ENCODE data around the gene DNAAF8. TPM values are rescaled to one million over a fixed set of nuclear protein-coding genes. Genes with fewer than 3 reads are reported as not detected.

DNAAF8 gene
- total and polyA plus RNA-seq, 2 donors (not counting 3 experiments of a cell fraction or from before 2014, with no cell fraction given): 0.58 to 1.0 TPM

DNA sequence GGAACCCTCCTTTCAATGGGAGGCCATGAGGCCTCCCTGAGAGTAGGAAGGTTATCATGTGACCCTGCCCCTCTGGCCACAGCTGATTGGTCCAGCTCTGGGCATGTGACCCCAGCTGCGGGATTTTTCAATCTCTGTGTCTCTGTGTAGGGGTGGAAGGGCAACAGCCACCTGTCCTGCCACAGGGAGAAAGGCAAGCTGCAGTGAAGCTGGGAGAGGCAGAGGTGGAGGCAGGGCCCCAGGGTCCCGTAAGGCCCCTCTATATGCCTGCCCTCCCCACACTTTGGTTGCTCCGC is 10.9 kb downstream of the DNAAF8 start:
- intact Hi-C loops (cut with micrococcal nuclease): no loop called here
- Histone ChIP-seq H3K4me2 (ENCODE audit: insufficient read depth, low read length) (no peak overlapping the region), H3K4me3 (replicated peaks in 1 of 3; ENCODE audit: insufficient read depth in 1 of 3, low read depth in 1 of 3, low read length in 3 of 3) (no peak overlapping the region), H3K79me2 (ENCODE audit: control insufficient read depth, insufficient read depth, low read length) (no peaks in the 10 kb centered on the region), H3K27ac (ENCODE audit: insufficient read depth, low read depth, low read length) (no peak overlapping the region), H3K9ac (replicated peaks; ENCODE audit: extremely low read depth, insufficient read depth, low read length) (no peak overlapping the region), H2AFZ (ENCODE audit: low read depth, low read length) (no peak overlapping the region), H3K36me3 (ENCODE audit: control insufficient read depth in 2 of 2, extremely low read depth in 1 of 2, insufficient read depth in 2 of 2, low read length in 2 of 2) (no peaks in the 10 kb centered on the region), H4K20me1 (replicated peaks; ENCODE audit: control insufficient read depth, extremely low read depth, insufficient read depth, low read length) (no peaks in the 10 kb centered on the region), H3K9me1 (replicated peaks; ENCODE audit: control insufficient read depth, extremely low read depth, insufficient read depth, low read length) (no peaks in the 10 kb centered on the region), H3K4me1 (ENCODE audit: control insufficient read depth, extremely low read depth, insufficient read depth, low read length) (no peaks in the 10 kb centered on the region), H3K27me3 (ENCODE audit: control insufficient read depth in 2 of 2, insufficient read depth in 2 of 2, low read length in 2 of 2) (no peaks in the 10 kb centered on the region), H3K9me3 (replicated peaks; ENCODE audit: control insufficient read depth, insufficient read depth, low read length) (no peaks in the 10 kb centered on the region)
- no peak for DNase-seq (ENCODE audit: low read depth, low spot score)
- BruUV-seq (replicated peaks): no TSS peak
- POLR2A ChIA-PET: no interaction called here
- dilution Hi-C loops (cut with MboI; ENCODE audit: extremely low pct_ligation_motif_present, low sequenced_read_pairs): no loop called here
- FAIRE-seq: no peak
- TF ChIP-seq, protein P1, sequence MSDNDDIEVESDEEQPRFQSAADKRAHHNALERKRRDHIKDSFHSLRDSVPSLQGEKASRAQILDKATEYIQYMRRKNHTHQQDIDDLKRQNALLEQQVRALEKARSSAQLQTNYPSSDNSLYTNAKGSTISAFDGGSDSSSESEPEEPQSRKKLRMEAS (IDR thresholded peaks at IDR 0.05; ENCODE audit: insufficient read depth, insufficient read length): no peak
- no peak for TF ChIP-seq EZH2 (IDR thresholded peaks at IDR 0.05; ENCODE audit: borderline replicate concordance, low read depth, low read length, severe bottlenecking)
- no peak for TF ChIP-seq POLR2AphosphoS5 (IDR thresholded peaks at IDR 0.05; ENCODE audit: insufficient read depth, low read depth, low read length)
- TF ChIP-seq JUN (IDR thresholded peaks at IDR 0.05; ENCODE audit: borderline replicate concordance, insufficient read depth, insufficient read length, low read depth): no peak
- TF ChIP-seq GATA2 (IDR thresholded peaks at IDR 0.05; ENCODE audit: insufficient read depth, insufficient read length, low read depth, low read length): no peak
- TF ChIP-seq, protein P2, sequence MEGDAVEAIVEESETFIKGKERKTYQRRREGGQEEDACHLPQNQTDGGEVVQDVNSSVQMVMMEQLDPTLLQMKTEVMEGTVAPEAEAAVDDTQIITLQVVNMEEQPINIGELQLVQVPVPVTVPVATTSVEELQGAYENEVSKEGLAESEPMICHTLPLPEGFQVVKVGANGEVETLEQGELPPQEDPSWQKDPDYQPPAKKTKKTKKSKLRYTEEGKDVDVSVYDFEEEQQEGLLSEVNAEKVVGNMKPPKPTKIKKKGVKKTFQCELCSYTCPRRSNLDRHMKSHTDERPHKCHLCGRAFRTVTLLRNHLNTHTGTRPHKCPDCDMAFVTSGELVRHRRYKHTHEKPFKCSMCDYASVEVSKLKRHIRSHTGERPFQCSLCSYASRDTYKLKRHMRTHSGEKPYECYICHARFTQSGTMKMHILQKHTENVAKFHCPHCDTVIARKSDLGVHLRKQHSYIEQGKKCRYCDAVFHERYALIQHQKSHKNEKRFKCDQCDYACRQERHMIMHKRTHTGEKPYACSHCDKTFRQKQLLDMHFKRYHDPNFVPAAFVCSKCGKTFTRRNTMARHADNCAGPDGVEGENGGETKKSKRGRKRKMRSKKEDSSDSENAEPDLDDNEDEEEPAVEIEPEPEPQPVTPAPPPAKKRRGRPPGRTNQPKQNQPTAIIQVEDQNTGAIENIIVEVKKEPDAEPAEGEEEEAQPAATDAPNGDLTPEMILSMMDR (IDR thresholded peaks at IDR 0.05; ENCODE audit: extremely low read depth in 1 of 2, insufficient read depth in 1 of 2, low read depth in 1 of 2, low read length in 2 of 2): no peak
- no peak for TF ChIP-seq POLR2A (IDR thresholded peaks at IDR 0.05; ENCODE audit: low read depth, low read length)
- TF ChIP-seq FOS (IDR thresholded peaks at IDR 0.05; ENCODE audit: borderline replicate concordance, insufficient read depth, low read length): no peak
- TF ChIP-seq MYC (IDR thresholded peaks at IDR 0.05; ENCODE audit: low read depth, low read length): no peak
- CTCF ChIA-PET: no interaction called here

Measured in endothelial cell of umbilical vein (primary cell).